Measurements from ENCODE around the gene MPC1.

DNA sequence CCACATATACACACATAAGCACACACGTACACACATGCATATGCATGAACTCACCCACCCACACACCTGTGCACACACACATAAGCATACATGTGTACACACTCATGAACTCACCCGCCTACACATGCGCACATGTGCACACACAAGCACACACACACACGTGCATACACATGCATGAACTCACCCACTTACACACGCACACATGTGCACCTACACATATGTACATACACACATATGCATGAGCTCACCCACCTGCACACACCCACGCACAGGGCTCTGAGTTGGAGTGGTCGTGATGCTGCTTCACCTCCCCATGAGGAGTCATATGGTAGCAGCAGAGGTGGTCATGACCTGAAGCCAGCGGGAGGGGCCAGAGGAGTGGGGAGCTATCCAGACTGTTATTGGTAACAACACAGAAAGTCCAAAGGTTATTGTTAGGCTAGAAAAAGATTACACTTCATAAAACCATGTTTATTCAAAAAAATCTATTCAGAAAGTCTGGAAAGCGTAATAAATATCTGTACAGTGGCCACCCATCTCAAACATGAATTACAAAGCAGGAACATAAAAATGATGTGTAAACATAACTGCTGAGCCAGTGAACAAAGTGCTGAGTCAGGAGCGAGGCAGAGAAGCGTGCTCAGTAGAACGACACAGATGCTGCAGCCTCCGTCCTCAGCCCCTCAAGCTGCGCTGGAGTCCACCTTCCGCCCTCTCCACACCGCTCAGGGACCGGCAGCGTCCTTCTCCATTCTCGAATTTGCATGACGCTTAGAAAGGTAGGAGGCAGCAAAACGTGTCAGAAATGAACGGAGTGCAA is 26.4 kb upstream of the MPC1 start:
- TF ChIP-seq, protein P1, sequence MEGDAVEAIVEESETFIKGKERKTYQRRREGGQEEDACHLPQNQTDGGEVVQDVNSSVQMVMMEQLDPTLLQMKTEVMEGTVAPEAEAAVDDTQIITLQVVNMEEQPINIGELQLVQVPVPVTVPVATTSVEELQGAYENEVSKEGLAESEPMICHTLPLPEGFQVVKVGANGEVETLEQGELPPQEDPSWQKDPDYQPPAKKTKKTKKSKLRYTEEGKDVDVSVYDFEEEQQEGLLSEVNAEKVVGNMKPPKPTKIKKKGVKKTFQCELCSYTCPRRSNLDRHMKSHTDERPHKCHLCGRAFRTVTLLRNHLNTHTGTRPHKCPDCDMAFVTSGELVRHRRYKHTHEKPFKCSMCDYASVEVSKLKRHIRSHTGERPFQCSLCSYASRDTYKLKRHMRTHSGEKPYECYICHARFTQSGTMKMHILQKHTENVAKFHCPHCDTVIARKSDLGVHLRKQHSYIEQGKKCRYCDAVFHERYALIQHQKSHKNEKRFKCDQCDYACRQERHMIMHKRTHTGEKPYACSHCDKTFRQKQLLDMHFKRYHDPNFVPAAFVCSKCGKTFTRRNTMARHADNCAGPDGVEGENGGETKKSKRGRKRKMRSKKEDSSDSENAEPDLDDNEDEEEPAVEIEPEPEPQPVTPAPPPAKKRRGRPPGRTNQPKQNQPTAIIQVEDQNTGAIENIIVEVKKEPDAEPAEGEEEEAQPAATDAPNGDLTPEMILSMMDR (IDR thresholded peaks at IDR 0.05): no peak
- TF ChIP-seq POLR2AphosphoS5 (IDR thresholded peaks at IDR 0.05): no peak
- no peak for TF ChIP-seq POLR2A (IDR thresholded peaks at IDR 0.05)
